CD1c-positive myeloid dendritic cell (primary cell): ENCODE measurements around the gene METAP1D.

ENCODE experiments used
- DNase-seq: peaks from one replicate; pipeline ENCODE4 v3.0.0-alpha.2; 2016; ENCODE audit errors: extremely low spot score

The METAP1D gene

GRCh38 chr2:172091761-172092566 lies 92.2 kb downstream of the METAP1D start:
- no peak for DNase-seq

GRCh38 chr2:172092716-172093415 lies 93.1 kb downstream of the METAP1D start:
- DNase-seq: no peak

GRCh38 chr2:172093416-172094293 lies 93.9 kb downstream of the METAP1D start:
- no peak for DNase-seq

GRCh38 chr2:172094294-172095145 lies 94.8 kb downstream of the METAP1D start:
- no peak for DNase-seq

GRCh38 chr2:172095146-172095904 lies 95.6 kb downstream of the METAP1D start:
- DNase-seq: peak; percentile 76

- no peak for DNase-seq
Measured at GRCh38 chr2:172095905-172096625, 96.3 kb downstream of the METAP1D start.

- peak; percentile 44 for DNase-seq
Measured at GRCh38 chr2:172096626-172097547, 97.1 kb downstream of the METAP1D start.

- no peak for DNase-seq
Measured at GRCh38 chr2:172097557-172098131, 97.9 kb downstream of the METAP1D start.

- DNase-seq: no peak
Measured at GRCh38 chr2:172098287-172098649, 98.5 kb downstream of the METAP1D start.

- peak; percentile 76 for DNase-seq
Measured at GRCh38 chr2:172098650-172099471, 99.1 kb downstream of the METAP1D start.

- no peak for DNase-seq
Measured at GRCh38 chr2:172099472-172100079, 99.8 kb downstream of the METAP1D start.

GRCh38 chr2:172100080-172100934 lies 100.6 kb downstream of the METAP1D start:
- no peak for DNase-seq

- no peak for DNase-seq
Measured at GRCh38 chr2:172100935-172101820, 101.4 kb downstream of the METAP1D start.

- DNase-seq: no peak
Measured at GRCh38 chr2:172101821-172102390, 102.2 kb downstream of the METAP1D start.
